GM12873 (cell line): ENCODE data around the gene TBX1.

Source experiments
- CTCF ChIP-seq: IDR thresholded peaks from 2 replicates; pipeline ENCODE4 v1.5.1; 2012; ENCODE audit warnings: low read depth, mild to moderate bottlenecking, moderate library complexity, low read length, control low read depth; ENCODE audit not compliant: insufficient read depth; ENCODE audit errors: missing control alignments

TBX1 gene

DNA sequence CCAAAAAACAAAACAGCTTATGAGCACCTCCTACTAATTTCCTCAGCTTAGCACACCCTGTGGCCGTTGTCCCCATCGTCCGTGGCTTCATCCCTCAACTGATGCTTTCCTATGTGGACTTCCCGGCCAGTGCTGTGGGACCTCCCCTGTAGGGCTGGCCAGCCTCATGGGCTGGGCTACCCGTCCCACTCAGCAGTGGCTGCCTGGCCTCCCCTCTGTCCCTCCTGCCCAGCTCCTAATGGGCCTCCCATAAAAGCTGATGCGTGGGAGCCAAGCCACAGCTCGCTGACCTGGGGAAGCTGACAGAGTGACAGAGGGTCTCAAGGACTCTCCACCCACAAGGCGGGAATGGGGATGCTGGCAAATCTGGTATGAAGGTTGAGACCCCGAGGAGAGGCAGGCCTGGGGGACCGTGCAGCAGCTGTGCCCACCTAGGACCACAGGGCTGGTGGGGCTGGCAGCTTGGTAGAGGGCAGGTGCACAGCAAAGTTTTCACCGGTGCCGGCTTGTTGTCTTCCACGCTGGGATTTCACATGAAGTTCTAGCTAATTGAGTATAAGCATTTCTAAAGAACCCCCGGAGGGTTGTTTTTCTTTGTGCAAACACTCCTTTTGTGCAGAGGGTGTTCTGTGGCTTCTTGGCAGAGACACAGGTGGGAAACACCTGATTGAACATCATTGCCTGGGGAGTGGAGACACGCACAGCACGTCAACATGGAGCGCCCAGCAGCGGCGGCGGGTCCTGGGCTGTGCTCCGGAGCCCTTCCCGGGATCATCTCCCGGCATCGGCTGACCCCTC lies 23.2 kb downstream of the TBX1 start:
- TF ChIP-seq CTCF, result no peak

GRCh38 chr22:19784384-19785175 lies 24.0 kb downstream of the TBX1 start:
- no peak for TF ChIP-seq CTCF

GRCh38 chr22:19785461-19786263 lies 25.1 kb downstream of the TBX1 start:
- no peak for TF ChIP-seq CTCF

DNA sequence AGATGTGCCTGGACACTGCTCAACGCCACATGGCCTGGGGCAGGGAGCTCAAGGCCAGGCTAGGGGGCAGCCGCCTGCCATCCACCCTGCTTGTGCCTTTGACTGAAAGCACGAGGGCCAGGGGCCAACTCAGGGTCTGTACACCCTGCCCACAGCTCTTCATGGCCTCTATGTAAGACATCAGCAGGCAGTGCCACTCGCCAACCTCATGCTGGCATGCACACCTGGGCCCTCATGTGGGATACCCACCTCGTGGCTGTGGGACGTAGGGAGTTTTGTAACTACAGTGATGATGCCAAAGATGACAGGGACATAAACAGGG lies 25.6 kb downstream of the TBX1 start:
- TF ChIP-seq CTCF, result no peak

DNA sequence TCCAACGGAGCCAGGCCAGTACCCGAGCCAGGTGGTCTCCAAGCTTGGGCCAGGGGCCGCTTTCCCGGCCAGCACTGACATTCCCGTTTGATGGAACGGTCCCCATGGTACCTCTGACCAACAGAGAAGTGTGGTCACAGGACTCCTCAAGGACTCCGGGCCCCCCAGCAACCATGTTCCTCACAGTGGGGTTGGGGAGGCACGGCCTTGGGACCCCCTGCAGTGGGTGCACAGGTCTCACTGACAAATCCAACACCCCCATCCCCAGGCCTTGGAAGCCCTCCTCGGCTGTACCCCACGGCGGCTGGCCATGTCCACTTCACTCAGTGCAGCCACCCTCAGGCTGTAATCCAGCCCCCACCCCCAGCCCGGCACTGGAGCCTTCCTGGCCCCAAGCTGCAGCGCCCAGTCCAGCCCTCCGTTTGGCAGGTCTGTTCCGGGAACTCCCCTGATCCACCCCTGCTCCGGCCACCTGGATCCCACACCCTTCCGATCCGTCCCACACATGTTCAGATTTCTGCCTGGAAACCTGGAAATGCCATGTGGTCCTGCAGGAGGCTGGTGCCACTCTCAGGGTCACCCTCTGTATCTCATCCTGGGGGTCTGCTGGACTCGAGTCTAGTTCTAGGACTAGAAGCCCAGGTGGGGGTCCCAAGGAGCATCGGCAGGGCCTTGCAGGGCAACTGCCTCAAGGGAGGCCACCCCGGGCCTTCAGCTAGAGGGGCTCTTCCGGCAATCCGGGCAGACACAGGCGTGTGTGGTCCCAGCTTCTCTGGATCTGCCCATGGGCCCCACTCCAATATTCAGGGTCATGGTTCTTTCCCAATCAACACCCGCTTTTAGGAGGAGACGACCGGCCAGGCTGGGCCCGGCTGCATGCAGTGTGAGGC lies 26.6 kb downstream of the TBX1 start:
- no peak for TF ChIP-seq CTCF

DNA sequence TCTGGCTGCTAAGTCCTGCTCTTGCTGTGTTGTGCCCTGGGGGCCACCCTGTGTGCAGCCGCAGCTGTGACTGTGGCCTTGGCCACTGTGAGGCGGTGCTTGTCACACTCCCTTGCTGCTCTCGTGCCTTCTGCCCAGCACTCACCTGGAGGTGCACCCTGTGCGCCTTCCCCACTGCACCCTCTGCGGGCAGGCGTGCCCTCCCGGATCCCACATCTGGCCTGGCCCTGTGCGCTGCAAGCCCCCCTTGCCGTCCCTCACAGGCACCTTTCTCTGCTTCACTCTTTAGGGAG lies 27.2 kb downstream of the TBX1 start:
- no peak for TF ChIP-seq CTCF
